HepG2 (cell line): ENCODE measurements around the gene LCLAT1.

ENCODE experiments used
- CHD4 ChIP-seq: fragments of 200-600 bp; sonication (generic); IDR thresholded peaks from 2 replicates; pipeline ENCODE4 v1.7.0; 2017; ENCODE audit warnings: mild to moderate bottlenecking, low read length, borderline replicate concordance
- ESRRA ChIP-seq: sonication (generic); formaldehyde crosslinking; IDR thresholded peaks from 2 replicates; pipeline ENCODE4 v1.5.1; 2020; ENCODE audit warnings: mild to moderate bottlenecking, low read depth, missing genetic modification reagents
- FOXP4 ChIP-seq: sonication (generic); formaldehyde crosslinking; IDR thresholded peaks from 2 replicates; pipeline ENCODE4 v1.4.0; 2020; ENCODE audit warnings: missing genetic modification reagents
- GTF2F1 ChIP-seq: fragments of 150-350 bp; IDR thresholded peaks from 2 replicates; pipeline ENCODE4 v1.6.1; 2014; ENCODE audit warnings: low read length
- NR2C2 ChIP-seq: sonication (generic); formaldehyde crosslinking; IDR thresholded peaks from 2 replicates; pipeline ENCODE4 v1.4.0; 2020; ENCODE audit warnings: missing genetic modification reagents, mild to moderate bottlenecking, moderate library complexity, borderline replicate concordance
- POLR2AphosphoS2 ChIP-seq: IDR thresholded peaks from 2 replicates; pipeline ENCODE4 v1.6.1; 2011; ENCODE audit warnings: low read depth, low read length, improper control_type of control experiment
- SRSF9 ChIP-seq: fragments of 200-400 bp; formaldehyde crosslinking; IDR thresholded peaks from 2 replicates; pipeline ENCODE4 v1.6.1; 2018; ENCODE audit warnings: borderline replicate concordance, mild to moderate bottlenecking, low read depth, low read length; ENCODE audit not compliant: insufficient read depth, poor library complexity, severe bottlenecking
- ZBTB33 ChIP-seq: sonication (generic); formaldehyde crosslinking; IDR thresholded peaks from 2 replicates; pipeline ENCODE4 v1.4.0; 2020; ENCODE audit warnings: missing genetic modification reagents
- ZNF20 ChIP-seq: sonication (generic); formaldehyde crosslinking; IDR thresholded peaks from 2 replicates; pipeline ENCODE4 v1.4.0; 2020; ENCODE audit warnings: mild to moderate bottlenecking, moderate library complexity, missing genetic modification reagents
- TF ChIP-seq, protein P1 (sequence below): IDR thresholded peaks from 2 replicates; pipeline ENCODE4 v1.6.1; 2016; ENCODE audit warnings: low read depth, borderline replicate concordance

DNA sequence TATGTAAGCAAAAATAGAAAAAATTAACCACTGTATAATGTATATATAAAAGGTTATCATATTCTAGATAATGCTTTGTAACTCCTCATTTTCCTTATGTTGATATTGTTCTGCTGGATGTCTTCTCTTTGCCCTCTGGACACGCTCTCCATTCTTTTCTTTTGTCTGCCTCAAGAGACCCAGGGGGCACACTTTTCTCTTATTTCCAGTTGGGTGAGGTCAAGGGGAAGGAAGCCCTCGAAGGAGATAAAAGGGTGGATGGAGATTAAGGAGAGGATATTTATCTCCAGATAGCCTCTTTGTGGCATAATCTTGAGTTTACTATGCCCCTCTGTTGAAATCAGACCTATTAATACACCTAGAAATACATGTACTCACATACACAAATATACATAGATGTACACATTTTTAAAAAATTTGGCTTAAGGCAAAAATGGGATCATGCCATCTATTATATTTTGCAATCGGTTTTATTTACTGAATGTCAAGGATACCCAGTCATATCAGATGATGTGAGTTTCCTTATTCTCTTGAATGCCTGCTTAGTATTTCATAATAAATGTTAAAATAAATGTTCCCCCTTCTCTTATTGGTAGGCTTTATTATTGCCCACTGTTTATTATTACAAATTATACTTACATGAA, 65.3 kb downstream of the LCLAT1 start:
- TF ChIP-seq FOXP4 (CRISPR knock-in tag) (no peak), POLR2AphosphoS2 (no peak), ESRRA (no peak), GTF2F1 (no peak), NR2C2 (CRISPR knock-in tag) (no peak), CHD4 (no peak), ZBTB33 (CRISPR knock-in tag) (no peak), ZNF20 (CRISPR knock-in tag) (no peak), SRSF9 (no peak)
- TF ChIP-seq, protein P1, sequence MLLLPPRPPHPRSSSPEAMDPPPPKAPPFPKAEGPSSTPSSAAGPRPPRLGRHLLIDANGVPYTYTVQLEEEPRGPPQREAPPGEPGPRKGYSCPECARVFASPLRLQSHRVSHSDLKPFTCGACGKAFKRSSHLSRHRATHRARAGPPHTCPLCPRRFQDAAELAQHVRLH = no peak
